SU-DHL-6 (cell line): Measurements from ENCODE around the gene TOMT.

Experiments
- CTCF ChIP-seq: fragments of 200-600 bp; sonication (generic); IDR thresholded peaks from one replicate; pipeline ENCODE4 v1.5.1; 2017; ENCODE audit warnings: antibody characterized with exemption, mild to moderate bottlenecking, low read length, moderate library complexity; ENCODE audit not compliant: insufficient read depth, poor library complexity, severe bottlenecking
- EZH2phosphoT487 ChIP-seq: fragments of 200-600 bp; sonication (generic), shearing (Covaris generic); conservative IDR thresholded peaks from 2 replicates; pipeline ENCODE4 v1.6.1; 2018; ENCODE audit warnings: mild to moderate bottlenecking, antibody characterized with exemption, low read length, moderate library complexity, mixed read lengths

GRCh38 chr11:72084076-72084475 is 21.6 kb upstream of the TOMT start:
- TF ChIP-seq CTCF (no peak), EZH2phosphoT487 (no peak)
